A673 (cell line): ENCODE measurements around the gene SENP6. TPM values are rescaled to one million over a fixed set of nuclear protein-coding genes. Genes with fewer than 3 reads are reported as not detected.

ENCODE experiments used
- BruUV-seq: library from RNA; stranded (reverse); fragments of 400-500 nt; replicated peaks from 2 replicates; lab custom pipeline; 2021; lab: Mats Ljungman, UMichigan
- CTCF ChIA-PET: fragments of 300-600 bp; sonication (Branson Sonifier 250); formaldehyde crosslinking; loops from one replicate; lab custom pipeline; 2022; ENCODE audit warnings: antibody characterized with exemption; lab: Charles Lee
- POLR2A ChIA-PET: fragments of 300-600 bp; sonication (Branson Sonifier 250); formaldehyde crosslinking; loops from one replicate; lab custom pipeline; 2022; ENCODE audit warnings: antibody characterized with exemption; ENCODE audit not compliant: low non-redundant PET; lab: Charles Lee
- DNase-seq: peaks from one replicate; pipeline ENCODE4 v3.0.0-alpha.2; 2015; ENCODE audit warnings: low spot score
- H3K27ac ChIP-seq: fragments of 200-600 bp; sonication (generic); 2 replicates; pipeline ENCODE4 v1.5.1; 2016; ENCODE audit warnings: mixed run types, low read depth, mild to moderate bottlenecking, mixed read lengths, antibody characterized with exemption, low read length; ENCODE audit not compliant: poor library complexity, severe bottlenecking
- H3K27me3 ChIP-seq: fragments of 200-600 bp; sonication (generic); replicated peaks from 2 replicates; pipeline ENCODE4 v1.6.1; 2017; ENCODE audit warnings: mixed run types, low read depth, mild to moderate bottlenecking, mixed read lengths, antibody characterized with exemption, low read length; ENCODE audit not compliant: insufficient read depth, poor library complexity
- H3K36me3 ChIP-seq: fragments of 200-600 bp; sonication (generic); 2 replicates; pipeline ENCODE4 v1.6.1; 2016; ENCODE audit warnings: mixed run types, mild to moderate bottlenecking, mixed read lengths, antibody characterized with exemption, low read length; ENCODE audit not compliant: insufficient read depth, poor library complexity, severe bottlenecking
- H3K4me1 ChIP-seq: fragments of 200-600 bp; sonication (generic); 2 replicates; pipeline ENCODE4 v1.6.1; 2017; ENCODE audit warnings: mixed run types, mild to moderate bottlenecking, mixed read lengths, antibody characterized with exemption, low read length; ENCODE audit not compliant: insufficient read depth, poor library complexity, severe bottlenecking
- H3K4me3 ChIP-seq: fragments of 200-600 bp; sonication (generic); 2 replicates; pipeline ENCODE4 v1.5.1; 2016; ENCODE audit warnings: low read depth, mixed run types, mild to moderate bottlenecking, mixed read lengths, low read length; ENCODE audit not compliant: poor library complexity, severe bottlenecking
- H3K9me3 ChIP-seq: fragments of 200-600 bp; sonication (generic); 2 replicates; pipeline ENCODE4 v1.6.1; 2016; ENCODE audit warnings: mixed run types, low read depth, mild to moderate bottlenecking, mixed read lengths, antibody characterized with exemption, low read length; ENCODE audit not compliant: poor library complexity, severe bottlenecking
- CTCF ChIP-seq: fragments of 300-800, 200-600 bp; sonication (generic); conservative IDR thresholded peaks from 2 replicates; pipeline ENCODE4 v1.5.1; 2017; ENCODE audit warnings: low read depth, mild to moderate bottlenecking, antibody characterized with exemption, low read length, moderate library complexity, mixed read lengths
- EZH2 ChIP-seq: fragments of 200-600 bp; sonication (generic); IDR thresholded peaks from 2 replicates; pipeline ENCODE4 v1.6.1; 2017; ENCODE audit warnings: borderline replicate concordance, low read depth, mild to moderate bottlenecking, mixed read lengths, antibody characterized with exemption, low read length; ENCODE audit not compliant: poor library complexity, severe bottlenecking
- intact Hi-C: fragments of 100-400 bp; cut with micrococcal nuclease; formaldehyde crosslinking; loops from one replicate; pipeline ENCODE4 v1.10.0; 2022; ENCODE audit not compliant: unreplicated experiment
- total RNA-seq: library from RNA; stranded (reverse); gene quantifications from 2 replicates; pipeline ENCODE4 v1.2.3, GENCODE V29; 2021

The SENP6 gene
- total RNA-seq, 1 experiment from 2014 or later: 92.7 TPM

GRCh38 chr6:75657327-75657726 is 55.6 kb downstream of the SENP6 start:
- Histone ChIP-seq H3K4me1 (peaks cover 11% of the 10 kb centered on the region), H3K9me3 (no peaks in the 10 kb centered on the region), H3K27ac (peak overlapping the region; percentile 19), H3K36me3 (peaks cover 45% of the 10 kb centered on the region), H3K4me3 (no peak overlapping the region), H3K27me3 (no peaks in the 10 kb centered on the region)
- CTCF ChIA-PET: no interaction called here
- TF ChIP-seq CTCF: no peak
- no peak for TF ChIP-seq EZH2
- no TSS peak for BruUV-seq
- POLR2A ChIA-PET: no interaction called here
- intact Hi-C loops: no loop called here
- no peak for DNase-seq

GRCh38 chr6:75666592-75666991 is 64.9 kb downstream of the SENP6 start:
- Histone ChIP-seq H3K27me3 (no peaks in the 10 kb centered on the region), H3K4me1 (no peaks in the 10 kb centered on the region), H3K4me3 (no peak overlapping the region), H3K27ac (no peak overlapping the region), H3K9me3 (no peaks in the 10 kb centered on the region), H3K36me3 (peaks cover 64% of the 10 kb centered on the region)
- ChIA-PET CTCF (no interaction called here), POLR2A (no interaction called here)
- no TSS peak for BruUV-seq
- intact Hi-C loops: no loop called here
- TF ChIP-seq EZH2 (no peak), CTCF (no peak)
- no peak for DNase-seq

- Histone ChIP-seq H3K27me3 (no peaks in the 10 kb centered on the region), H3K9me3 (no peaks in the 10 kb centered on the region), H3K4me1 (no peaks in the 10 kb centered on the region), H3K4me3 (no peak overlapping the region), H3K27ac (no peak overlapping the region), H3K36me3 (peaks cover 57% of the 10 kb centered on the region)
- no TSS peak for BruUV-seq
- ChIA-PET POLR2A (no interaction called here), CTCF (no interaction called here)
- intact Hi-C loops: no loop called here
- no peak for TF ChIP-seq EZH2
- TF ChIP-seq CTCF: no peak
- no peak for DNase-seq
Observed at GRCh38 chr6:75673884-75674283, 72.2 kb downstream of the SENP6 start.
